GM19324 (cell line): Measurements from ENCODE around the gene SURF4.
"Not testable (repeated sequence)": the region's sequence is repeated elsewhere in the genome, so short reads cannot be mapped to it uniquely, and the experiment has no call there.

Experiments used
- ATAC-seq: cut with Tn5 transposase; IDR thresholded peaks from one replicate; pipeline ENCODE4 v1.9.1; 2021; ENCODE audit warnings: mild to moderate bottlenecking, moderate library complexity; ENCODE audit not compliant: unreplicated experiment, low FRiP score

The SURF4 gene

GRCh38 chr9:133339641-133340040 lies 36.2 kb downstream of the SURF4 start:
- ATAC-seq, result no peak

GRCh38 chr9:133335924-133336811 lies 39.7 kb downstream of the SURF4 start, which contains the start of gene SURF6:
SURF6 (minus strand) TSS chr9:133336188; CDS start chr9:133336132, 56 bp downstream.
- peak; percentile 83 for ATAC-seq

- not testable (repeated sequence) for ATAC-seq
Observed at GRCh38 chr9:133334888-133335287, 41.0 kb downstream of the SURF4 start.

- ATAC-seq, result no peak
Observed at GRCh38 chr9:133334161-133334560, 41.7 kb downstream of the SURF4 start.

- no peak for ATAC-seq
Observed at GRCh38 chr9:133333566-133333965, 42.3 kb downstream of the SURF4 start.

GRCh38 chr9:133333011-133333410 lies 42.8 kb downstream of the SURF4 start:
- ATAC-seq, result no peak

- no peak for ATAC-seq
Observed at GRCh38 chr9:133332381-133332730, 43.5 kb downstream of the SURF4 start.

GRCh38 chr9:133331641-133332380 lies 44.0 kb downstream of the SURF4 start:
- ATAC-seq, result no peak

GRCh38 chr9:133331221-133331620 lies 44.6 kb downstream of the SURF4 start:
- ATAC-seq, result no peak

GRCh38 chr9:133329306-133330156 lies 46.3 kb downstream of the SURF4 start:
- not testable (repeated sequence) for ATAC-seq

GRCh38 chr9:133327834-133328484 lies 47.9 kb downstream of the SURF4 start:
- no peak for ATAC-seq

GRCh38 chr9:133327021-133327420 lies 48.8 kb downstream of the SURF4 start:
- ATAC-seq, result not testable (repeated sequence)

- no peak for ATAC-seq
Observed at GRCh38 chr9:133323991-133324703, 51.7 kb downstream of the SURF4 start.

GRCh38 chr9:133323211-133323610 lies 52.6 kb downstream of the SURF4 start:
- no peak for ATAC-seq

GRCh38 chr9:133322701-133323100 lies 53.2 kb downstream of the SURF4 start:
- ATAC-seq, result no peak

GRCh38 chr9:133321411-133321935 lies 54.4 kb downstream of the SURF4 start:
- no peak for ATAC-seq

GRCh38 chr9:133320421-133320881 lies 55.4 kb downstream of the SURF4 start:
- no peak for ATAC-seq

GRCh38 chr9:133317551-133317950 lies 58.3 kb downstream of the SURF4 start:
- not testable (repeated sequence) for ATAC-seq

- no peak for ATAC-seq
Observed at GRCh38 chr9:133315997-133316396, 59.9 kb downstream of the SURF4 start.
